HEK293T (cell line): ENCODE results near the gene SLC6A7.

Source experiments
- SUZ12 ChIP-seq: fragments of 450-650 bp; IDR thresholded peaks from 2 replicates; pipeline ENCODE4 v1.6.1; 2016; ENCODE audit warnings: mild to moderate bottlenecking
- TARDBP ChIP-seq: fragments of 450-650 bp; IDR thresholded peaks from 2 replicates; pipeline ENCODE4 v1.6.1; 2016

GRCh38 chr5:150203832-150204589 lies 14.1 kb downstream of the SLC6A7 start:
- TF ChIP-seq TARDBP (no peak), SUZ12 (no peak)
